ENCODE measurements around the gene MIER3. TPM values are rescaled to one million over a fixed set of nuclear protein-coding genes. Genes with fewer than 3 reads are reported as not detected.

MIER3 gene
- total RNA-seq, 1 experiment from 2014 or later = 44.8 TPM

DNA sequence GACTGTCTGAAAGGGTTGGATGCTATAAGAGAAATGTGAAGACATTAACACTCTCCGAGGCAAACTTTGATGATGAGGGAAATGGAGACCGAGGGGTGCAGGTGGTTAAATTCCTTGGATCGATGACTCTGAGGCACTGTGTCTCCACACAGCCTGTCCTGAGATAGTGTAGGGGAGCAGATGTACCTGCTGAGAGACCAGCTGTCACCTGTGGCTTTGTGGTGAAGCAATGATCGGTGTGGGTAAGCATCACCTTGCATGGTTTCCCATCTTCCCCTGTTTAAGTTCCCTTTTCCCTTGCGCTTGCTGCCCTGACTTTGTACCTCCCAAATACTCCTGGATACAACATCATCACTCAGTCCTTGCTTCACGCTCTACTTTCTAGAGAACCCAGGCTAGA is 9.8 kb upstream of the MIER3 start:
- Histone ChIP-seq H3K23me2 (ENCODE audit: insufficient read length, low read depth, low read length, poor library complexity, severe bottlenecking) (no peaks in the 10 kb centered on the region), H2BK20ac (ENCODE audit: low read depth, low read length, poor library complexity, severe bottlenecking) (no peak overlapping the region), H2BK5ac (ENCODE audit: insufficient read length, low read length) (no peak overlapping the region), H3K27me3 (ENCODE audit: insufficient read depth, low read length) (no peaks in the 10 kb centered on the region), H3K27ac (ENCODE audit: insufficient read length, low read depth, low read length) (no peak overlapping the region), H3K9ac (ENCODE audit: extremely low read depth, insufficient read length, low read length) (no peak overlapping the region), H2BK120ac (ENCODE audit: low read depth, low read length, poor library complexity, severe bottlenecking) (no peak overlapping the region), H3K4ac (ENCODE audit: low read depth, low read length) (no peak overlapping the region), H3K79me2 (ENCODE audit: insufficient read depth, low read length) (no peaks in the 10 kb centered on the region), H2AK5ac (ENCODE audit: insufficient read length, low read length) (no peak overlapping the region), H3K14ac (ENCODE audit: insufficient read depth, low read length) (no peak overlapping the region), H2AFZ (ENCODE audit: low read length) (no peak overlapping the region), H2BK15ac (ENCODE audit: low read depth, low read length) (no peak overlapping the region), H3T11ph (ENCODE audit: low read length) (no peak overlapping the region), H3K56ac (ENCODE audit: insufficient read length, low read depth, low read length) (no peak overlapping the region), H4K8ac (replicated peaks; ENCODE audit: insufficient read length, low read depth, low read length) (no peak overlapping the region), H4K91ac (ENCODE audit: insufficient read length, low read depth, low read length) (no peak overlapping the region), H3K9me3 (ENCODE audit: control insufficient read depth, low read depth, low read length) (no peaks in the 10 kb centered on the region), H3K18ac (ENCODE audit: insufficient read length, low read depth, low read length) (no peak overlapping the region), H3K23ac (ENCODE audit: insufficient read length, low read depth, low read length) (no peak overlapping the region), H4K5ac (ENCODE audit: insufficient read length, low read depth, low read length) (no peak overlapping the region), H3K4me1 (ENCODE audit: insufficient read depth, low read length) (no peaks in the 10 kb centered on the region), H3K4me2 (ENCODE audit: insufficient read depth, insufficient read length, low read length) (no peak overlapping the region), H2BK12ac (ENCODE audit: insufficient read length, low read depth, low read length) (no peak overlapping the region), H4K20me1 (ENCODE audit: control insufficient read depth, insufficient read depth, insufficient read length) (no peaks in the 10 kb centered on the region), H3K79me1 (ENCODE audit: insufficient read depth, low read depth, low read length, poor library complexity, severe bottlenecking) (no peaks in the 10 kb centered on the region)
- Mint-ChIP-seq H3K27ac (no peak overlapping the region), H3K9me3 (no peaks in the 10 kb centered on the region), H3K27me3 (ENCODE audit: low read depth) (peaks cover 2% of the 10 kb centered on the region), H3K4me3 (no peak overlapping the region), H3K36me3 (ENCODE audit: insufficient read depth in 1 of 3, low read depth in 3 of 3) (no peaks in the 10 kb centered on the region), H3K4me1 (peaks cover 2 to 6% of the 10 kb centered on the region in 2 experiments)
- no peak for TF ChIP-seq CTCF (conservative IDR thresholded peaks at IDR 0.05)
- no CpG with 5 or more reads among the region's 6 CpGs for WGBS (ENCODE audit: extremely low coverage, insufficient read length, low lambda C conversion rate)
- DNase-seq = no peak

All from H9 (cell line).